Mucosa of descending colon (tissue), 3 donors: ENCODE measurements around the gene ETV4. TPM values are rescaled to one million over a fixed set of nuclear protein-coding genes. Genes with fewer than 3 reads are reported as not detected.
A peak's percentile ranks its signal among the peaks of the same experiment; 100 is the strongest.

Source experiments
- ATAC-seq: fragments of 200-7000 bp; cut with Tn5 transposase; one replicate; pipeline ENCODE4 v1.9.1; 2020; ENCODE audit warnings: mild to moderate bottlenecking, moderate library complexity
- DNase-seq, 3 donors: peaks; one replicate each; pipeline ENCODE4 v3.0.0-alpha.2; 2020
- H3K36me3 ChIP-seq: fragments of 200-600 bp; one replicate; pipeline ENCODE4 v1.8.0; 2021; ENCODE audit warnings: low read depth, mild to moderate bottlenecking
- H3K4me1 ChIP-seq: fragments of 200-600 bp; one replicate; pipeline ENCODE4 v1.8.0; 2021; ENCODE audit warnings: low read depth, mild to moderate bottlenecking
- H3K4me3 ChIP-seq: fragments of 200-600 bp; one replicate; pipeline ENCODE4 v1.8.0; 2021; ENCODE audit warnings: mild to moderate bottlenecking
- H3K9me3 ChIP-seq: fragments of 200-600 bp; one replicate; pipeline ENCODE4 v1.8.0; 2021; ENCODE audit warnings: mild to moderate bottlenecking
- CTCF ChIP-seq: fragments of 200-600 bp; IDR thresholded peaks from one replicate; pipeline ENCODE4 v1.8.0; 2022; ENCODE audit warnings: antibody characterized with exemption, mild to moderate bottlenecking
- intact Hi-C, 2 donors: fragments of 100-400 bp; cut with DNase I in 1 of 2; cut with micrococcal nuclease in 1 of 2; formaldehyde crosslinking; loops; one replicate each; pipeline versions ENCODE4 v1.11.0 to v1.11.1; 2022; cut with DNase I, micrococcal nuclease
- total RNA-seq, 3 donors: library from RNA; stranded (reverse); fragmentation: NEBNext Ultra II Directional in 2 of 3; extraction: Animal tissue kit (Norgen Biotek cat#: 25700) in 2 of 3; gene quantifications; one replicate each; pipeline versions ENCODE4 v1.2.1 to v1.2.4, GENCODE V29; 2021 to 2023
- donor health status: DM: no; HTN: no; CAD: no; lungs with moderate emphysema.
- donor health status: DM: no; HTN: no; CAD: no.
- donor health status: DM: no; HTN: yes; CAD: no.

The ETV4 gene
- total RNA-seq, 3 donors from 2014 or later: 0.67 to 0.72 (median 0.70) TPM

GRCh38 chr17:43554857-43555256, 8.7 kb upstream of the ETV4 start:
- intact Hi-C loops: no loop called here
- no peak for DNase-seq
- no peak for ATAC-seq
- Histone ChIP-seq H3K4me1 (peaks cover 27% of the 10 kb centered on the region), H3K9me3 (no peaks in the 10 kb centered on the region), H3K4me3 (no peak overlapping the region), H3K36me3 (no peaks in the 10 kb centered on the region)
- no peak for TF ChIP-seq CTCF

GRCh38 chr17:43553573-43553972, 7.4 kb upstream of the ETV4 start:
- no peaks in the 10 kb centered on the region for H3K36me3 ChIP-seq
- no peak overlapping the region for H3K4me3 ChIP-seq
- DNase-seq (no peak), ATAC-seq (no peak)
- H3K9me3 ChIP-seq: no peaks in the 10 kb centered on the region
- no peak for TF ChIP-seq CTCF
- intact Hi-C loops: no loop called here
- H3K4me1 ChIP-seq: peaks cover 27% of the 10 kb centered on the region

GRCh38 chr17:43552229-43552837, 6.2 kb upstream of the ETV4 start:
- no peak for TF ChIP-seq CTCF
- intact Hi-C loops: no loop called here
- H3K9me3 ChIP-seq: no peaks in the 10 kb centered on the region
- peaks cover 27% of the 10 kb centered on the region for H3K4me1 ChIP-seq
- peak; percentile 52 for ATAC-seq
- H3K4me3 ChIP-seq: no peak overlapping the region
- no peaks in the 10 kb centered on the region for H3K36me3 ChIP-seq
- DNase-seq: peak in 1 of 3 donors; percentile 52

GRCh38 chr17:43550754-43551153, 4.6 kb upstream of the ETV4 start:
- no peak overlapping the region for H3K4me3 ChIP-seq
- intact Hi-C loops: no loop called here
- peaks cover 40% of the 10 kb centered on the region for H3K4me1 ChIP-seq
- H3K36me3 ChIP-seq: no peaks in the 10 kb centered on the region
- no peak for TF ChIP-seq CTCF
- ATAC-seq (no peak), DNase-seq (no peak)
- no peaks in the 10 kb centered on the region for H3K9me3 ChIP-seq

- Histone ChIP-seq H3K4me3 (no peak overlapping the region), H3K36me3 (no peaks in the 10 kb centered on the region), H3K9me3 (no peaks in the 10 kb centered on the region), H3K4me1 (peaks cover 33% of the 10 kb centered on the region)
- ATAC-seq (no peak), DNase-seq (no peak)
- intact Hi-C loops: no loop called here
- TF ChIP-seq CTCF: no peak
These were observed 3.4 kb upstream of the ETV4 start for GRCh38 chr17:43549496-43549895.
